Prostate gland (tissue), 2 donors: ENCODE measurements around the gene CDKN2C. TPM values are rescaled to one million over a fixed set of nuclear protein-coding genes. Genes with fewer than 3 reads are reported as not detected.
A peak's percentile ranks its signal among the peaks of the same experiment; 100 is the strongest.

Source experiments
- DNase-seq: peaks from one replicate; pipeline ENCODE4 v3.0.0-alpha.2; 2019; ENCODE audit warnings: low spot score
- H3K27ac ChIP-seq, 2 donors: fragments of 200-600 bp; sonication (generic); 2 replicates each; pipeline ENCODE4 v1.5.1; 2017 to 2019
- H3K27me3 ChIP-seq: fragments of 200-600 bp; sonication (generic); replicated peaks from 2 replicates; pipeline ENCODE4 v1.5.1; 2019; ENCODE audit not compliant: insufficient read depth
- H3K36me3 ChIP-seq, 2 donors: fragments of 200-600 bp; sonication (generic); 1 replicate in 1 of 2; 2 replicates in 1 of 2; pipeline versions ENCODE4 v1.5.1 to v1.8.1; 2017 to 2019
- H3K4me1 ChIP-seq: fragments of 200-600 bp; sonication (generic); replicated peaks from 2 replicates; pipeline ENCODE4 v1.5.1; 2019
- H3K4me3 ChIP-seq, 2 donors: fragments of 200-600 bp; sonication (generic); 2 replicates each; pipeline ENCODE4 v1.5.1; 2017 to 2019
- H3K9me3 ChIP-seq: fragments of 200-600 bp; sonication (generic); 2 replicates; pipeline ENCODE4 v1.5.1; 2017
- POLR2A ChIP-seq: fragments of 450-650 bp; IDR thresholded peaks from one replicate; pipeline ENCODE4 v1.6.1; 2016; ENCODE audit warnings: antibody characterized with exemption, mild to moderate bottlenecking
- POLR2AphosphoS5 ChIP-seq: sonication (generic); formaldehyde crosslinking; IDR thresholded peaks from one replicate; pipeline ENCODE4 v1.6.1; 2017; ENCODE audit warnings: antibody characterized with exemption
- WGBS: methylation state at CpG from one replicate; pipeline ENCODE4 v1.1.5; 2018; 5-methylcytosine and 5-hydroxymethylcytosine counted together
- intact Hi-C: fragments of 100-400 bp; cut with DNase I; formaldehyde crosslinking; loops from one replicate; pipeline ENCODE4 v1.14.2; 2022
- total RNA-seq, 2 donors: library from RNA; depleted of rRNA; stranded (reverse); fragments of >200 nt; gene quantifications; one replicate each; pipeline ENCODE4 v1.1.0, GENCODE V29; 2016
- TF ChIP-seq, protein P1 (sequence below), 4 experiments: fragments of 200-600 bp in 2 of 4; fragments of 450-650 bp in 2 of 4; sonication (generic) in 2 of 4; IDR thresholded peaks; 1 replicate in 3 of 4; 2 replicates in 1 of 4; pipeline ENCODE4 v1.5.1; 2016 to 2019; ENCODE audit warnings: antibody characterized with exemption in 4 of 4, mild to moderate bottlenecking in 2 of 4, moderate library complexity in 2 of 4

Gene CDKN2C
- total RNA-seq, 2 donors from 2014 or later, result 6.8 to 8.4 TPM

DNA sequence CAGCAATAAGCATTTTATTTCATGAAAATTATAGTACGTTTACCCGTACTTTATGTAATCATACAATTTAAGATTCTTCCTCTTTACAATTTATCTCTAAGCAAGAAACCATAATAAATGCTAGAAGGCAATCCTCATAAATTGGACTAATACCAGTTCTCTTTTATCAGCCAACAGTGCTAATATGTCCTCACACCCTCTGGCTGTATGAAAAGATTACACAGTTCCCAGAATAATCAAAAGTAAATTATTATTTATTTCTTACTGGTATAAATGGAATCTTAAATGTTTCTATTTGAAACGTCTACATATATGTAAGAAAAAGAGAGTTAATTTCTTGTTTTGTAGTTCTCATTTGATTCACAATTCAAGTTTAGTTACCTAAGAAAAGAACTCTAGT lies 3.1 kb upstream of the CDKN2C start:
- H3K36me3 ChIP-seq, result no peaks in the 10 kb centered on the region
- no peaks in the 10 kb centered on the region for H3K4me1 ChIP-seq
- DNase-seq, result no peak
- no peaks in the 10 kb centered on the region for H3K27me3 ChIP-seq
- no peak overlapping the region for H3K4me3 ChIP-seq
- intact Hi-C loops, result no loop called here
- TF ChIP-seq, protein P1, sequence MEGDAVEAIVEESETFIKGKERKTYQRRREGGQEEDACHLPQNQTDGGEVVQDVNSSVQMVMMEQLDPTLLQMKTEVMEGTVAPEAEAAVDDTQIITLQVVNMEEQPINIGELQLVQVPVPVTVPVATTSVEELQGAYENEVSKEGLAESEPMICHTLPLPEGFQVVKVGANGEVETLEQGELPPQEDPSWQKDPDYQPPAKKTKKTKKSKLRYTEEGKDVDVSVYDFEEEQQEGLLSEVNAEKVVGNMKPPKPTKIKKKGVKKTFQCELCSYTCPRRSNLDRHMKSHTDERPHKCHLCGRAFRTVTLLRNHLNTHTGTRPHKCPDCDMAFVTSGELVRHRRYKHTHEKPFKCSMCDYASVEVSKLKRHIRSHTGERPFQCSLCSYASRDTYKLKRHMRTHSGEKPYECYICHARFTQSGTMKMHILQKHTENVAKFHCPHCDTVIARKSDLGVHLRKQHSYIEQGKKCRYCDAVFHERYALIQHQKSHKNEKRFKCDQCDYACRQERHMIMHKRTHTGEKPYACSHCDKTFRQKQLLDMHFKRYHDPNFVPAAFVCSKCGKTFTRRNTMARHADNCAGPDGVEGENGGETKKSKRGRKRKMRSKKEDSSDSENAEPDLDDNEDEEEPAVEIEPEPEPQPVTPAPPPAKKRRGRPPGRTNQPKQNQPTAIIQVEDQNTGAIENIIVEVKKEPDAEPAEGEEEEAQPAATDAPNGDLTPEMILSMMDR (IDR thresholded peaks at IDR 0.05), result no peak
- no peak for TF ChIP-seq POLR2A
- TF ChIP-seq POLR2AphosphoS5, result no peak
- 80% methylated on average over 3 of the region's 3 CpGs for WGBS
- peak overlapping the region; percentile 94 to 98 for H3K27ac ChIP-seq
- H3K9me3 ChIP-seq, result no peaks in the 10 kb centered on the region

DNA sequence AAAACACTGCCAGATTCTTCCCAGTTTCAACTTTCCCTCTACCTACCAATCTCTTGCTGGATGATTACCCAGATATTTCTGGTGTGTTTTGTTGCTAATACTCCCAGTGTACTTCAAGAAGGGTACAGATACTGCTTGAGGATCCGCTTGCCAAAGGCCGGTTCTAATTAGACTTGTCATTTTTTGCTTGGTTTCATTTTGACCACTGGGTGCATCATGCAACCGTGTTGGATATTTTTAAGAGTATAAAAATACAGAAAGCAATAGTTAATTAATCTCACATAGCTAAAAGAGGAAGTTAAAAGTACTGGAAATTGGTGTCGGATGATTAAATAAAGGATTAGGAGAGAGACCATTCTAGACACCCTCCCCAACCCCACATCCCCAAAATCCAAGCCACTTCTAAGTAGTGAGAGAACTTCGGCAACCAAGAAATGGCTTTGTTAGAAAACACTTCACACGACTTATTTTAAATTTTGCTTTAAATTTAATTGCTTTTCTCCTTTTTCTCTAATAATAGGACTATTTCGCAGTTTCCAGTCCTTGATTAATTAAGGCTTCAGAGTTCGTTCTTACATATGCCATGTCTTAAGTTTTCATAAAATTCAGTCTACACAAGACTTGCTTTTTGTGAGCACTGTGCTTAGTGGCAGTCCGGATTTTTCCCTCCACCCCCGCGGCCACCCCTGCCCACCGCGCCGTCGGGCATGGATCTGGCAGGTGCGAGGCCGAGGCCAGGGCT lies 2.5 kb upstream of the CDKN2C start:
- Histone ChIP-seq H3K9me3 (no peaks in the 10 kb centered on the region), H3K4me3 (peak overlapping the region; percentile 67 to 79), H3K4me1 (no peaks in the 10 kb centered on the region), H3K27ac (peak overlapping the region; percentile 94 to 98), H3K27me3 (no peaks in the 10 kb centered on the region), H3K36me3 (no peaks in the 10 kb centered on the region)
- TF ChIP-seq, protein P1 (IDR thresholded peaks at IDR 0.05), result no peak
- TF ChIP-seq POLR2A (no peak), POLR2AphosphoS5 (no peak)
- DNase-seq, result no peak
- intact Hi-C loops, result no loop called here
- 23% methylated on average over 17 of the region's 17 CpGs for WGBS

DNA sequence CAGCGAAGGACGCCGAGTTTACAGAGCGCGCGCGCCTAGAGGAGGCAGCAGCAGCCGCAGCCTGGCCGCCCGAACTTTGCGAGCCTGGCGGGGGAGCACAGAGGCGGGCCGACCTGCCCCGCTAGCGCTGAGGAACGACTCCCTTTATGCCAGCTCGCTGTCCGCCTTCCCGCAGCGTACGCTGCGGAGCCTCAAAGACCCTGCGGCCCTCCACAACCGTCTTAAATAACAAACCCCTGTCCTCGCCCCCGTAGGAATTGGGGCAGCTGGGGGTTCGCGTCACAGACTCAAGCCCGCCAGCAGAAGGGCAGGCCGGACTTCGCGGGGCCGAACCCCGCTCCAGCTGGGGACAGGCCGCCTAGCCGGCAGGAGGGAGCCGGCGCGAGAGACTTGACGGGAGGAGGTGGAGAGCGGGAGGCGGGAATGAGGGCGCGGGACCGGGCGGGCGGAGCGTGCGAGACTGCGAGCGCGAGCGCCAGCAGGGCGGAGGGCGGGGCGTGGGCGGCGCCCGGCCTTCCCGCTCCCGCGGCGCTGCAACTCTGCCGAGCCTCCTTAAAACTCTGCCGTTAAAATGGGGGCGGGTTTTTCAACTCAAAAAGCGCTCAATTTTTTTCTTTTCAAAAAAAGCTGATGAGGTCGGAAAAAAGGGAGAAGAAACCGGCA lies 1.8 kb upstream of the CDKN2C start:
- intact Hi-C loops, result no loop called here
- DNase-seq, result peak; percentile 86

DNA sequence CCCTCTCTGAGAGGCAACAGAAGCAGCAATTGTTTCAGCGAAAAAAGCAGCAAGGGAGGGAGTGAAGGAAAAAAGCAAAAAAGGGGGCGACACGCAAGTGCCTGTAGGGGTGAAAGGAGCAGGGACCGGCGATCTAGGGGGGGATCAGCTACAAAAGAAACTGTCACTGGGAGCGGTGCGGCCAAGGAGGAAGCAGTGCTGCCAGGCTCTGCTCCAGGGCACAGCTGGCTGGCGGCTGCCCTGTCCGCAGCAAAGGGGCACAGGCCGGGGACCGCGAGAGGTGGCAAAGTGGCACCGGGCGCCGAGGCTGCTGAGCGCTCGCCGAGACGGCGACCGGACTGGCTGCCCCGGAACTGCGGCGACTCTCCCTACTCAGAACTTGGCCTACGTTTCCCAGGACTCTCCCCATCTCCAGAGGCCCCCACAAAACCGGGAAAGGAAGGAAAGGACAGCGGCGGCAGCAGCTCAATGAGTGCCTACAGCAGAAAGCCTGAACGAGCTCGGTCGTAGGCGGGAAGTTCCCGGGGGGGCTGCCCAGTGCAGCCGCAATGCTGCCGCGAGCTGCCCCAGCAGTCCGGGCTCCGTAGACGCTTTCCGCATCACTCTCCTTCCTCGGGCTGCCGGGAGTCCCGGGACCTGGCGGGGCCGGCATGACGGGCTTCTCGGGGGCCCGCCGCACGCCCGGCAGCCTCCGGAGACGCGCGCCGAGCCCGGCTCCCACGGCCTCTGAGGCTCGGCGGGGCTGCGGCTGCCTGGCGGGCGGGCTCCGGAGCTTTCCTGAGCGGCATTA lies 1.0 kb upstream of the CDKN2C start:
- no peaks in the 10 kb centered on the region for H3K4me1 ChIP-seq
- peak overlapping the region; percentile 94 to 98 for H3K27ac ChIP-seq
- WGBS, result 0% methylated on average over 58 of the region's 65 CpGs
- peak; percentile 49 for DNase-seq
- intact Hi-C loops, result no loop called here
- no peaks in the 10 kb centered on the region for H3K36me3 ChIP-seq
- H3K9me3 ChIP-seq, result no peaks in the 10 kb centered on the region
- H3K27me3 ChIP-seq, result no peaks in the 10 kb centered on the region
- TF ChIP-seq POLR2AphosphoS5 (no peak), POLR2A (no peak)
- TF ChIP-seq, protein P1 (IDR thresholded peaks at IDR 0.05), result no peak
- H3K4me3 ChIP-seq, result peak overlapping the region; percentile 67 to 79

More for the DNA sequence above, 1.8 kb upstream of the CDKN2C start:
- Histone ChIP-seq H3K9me3 (no peaks in the 10 kb centered on the region), H3K36me3 (no peaks in the 10 kb centered on the region), H3K4me1 (no peaks in the 10 kb centered on the region), H3K4me3 (peak overlapping the region; percentile 67 to 79), H3K27ac (peak overlapping the region; percentile 94 to 98), H3K27me3 (no peaks in the 10 kb centered on the region)
- TF ChIP-seq POLR2A (peak; percentile 58), POLR2AphosphoS5 (peak; percentile 29)
- TF ChIP-seq, protein P1 (IDR thresholded peaks at IDR 0.05), result peak in 3 of 4 experiments; percentile 11 to 64 (median 42)
- under 1% methylated on average over 63 of the region's 70 CpGs for WGBS
